ENCODE data around the gene PRKCE. TPM values are rescaled to one million over a fixed set of nuclear protein-coding genes. Genes with fewer than 3 reads are reported as not detected.

Gene PRKCE
- total RNA-seq, 1 donor from 2014 or later: 12.0 TPM

DNA sequence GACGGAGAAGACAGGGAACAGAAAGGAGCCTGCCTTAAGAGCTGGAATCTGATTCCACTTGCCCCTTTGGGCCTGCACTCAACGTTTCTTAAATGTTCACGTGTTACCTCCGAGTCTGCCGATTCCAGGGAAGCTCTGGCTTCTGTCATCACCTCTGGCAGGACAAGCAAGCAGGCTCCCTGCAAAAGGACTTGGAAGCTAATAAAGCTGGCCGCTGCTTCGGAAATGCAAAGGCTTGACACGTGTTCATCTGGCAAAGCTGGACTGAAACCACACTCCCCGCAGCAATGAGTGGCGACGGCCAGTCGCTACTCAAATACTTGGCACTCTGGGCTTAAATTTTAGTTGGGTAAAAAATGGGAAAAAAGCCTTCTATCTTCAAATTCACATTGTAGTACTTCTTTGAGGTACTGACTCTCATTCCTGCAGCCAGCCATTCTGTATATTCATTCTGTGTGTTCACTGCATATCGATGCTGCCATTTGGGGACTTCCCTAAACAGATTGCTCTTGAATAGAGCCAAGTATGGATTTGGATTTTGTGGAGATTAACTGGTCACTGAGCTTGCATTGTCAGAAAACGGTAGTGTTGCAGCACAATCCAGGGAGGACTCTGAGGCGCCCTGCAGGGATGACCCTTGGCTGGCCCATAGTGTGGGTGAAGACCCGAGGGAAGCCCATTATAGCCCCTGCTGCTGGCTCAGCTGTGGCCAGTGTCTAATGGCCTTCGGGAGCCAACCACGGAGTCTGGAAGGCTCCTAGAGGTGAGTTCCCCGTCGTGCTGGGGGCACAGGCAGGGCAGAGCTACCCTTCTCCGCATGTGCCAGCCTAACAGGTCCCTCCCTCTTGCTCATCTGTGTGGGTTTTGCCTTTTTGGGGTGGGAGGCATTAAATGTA is 231.5 kb downstream of the PRKCE start:
- no peak overlapping the region for H3K4me3 Mint-ChIP-seq (ENCODE audit: unreplicated experiment)
- peaks cover 22% of the 10 kb centered on the region for H3K4me1 Mint-ChIP-seq (ENCODE audit: low read depth)
- DNase-seq (ENCODE audit: low spot score): no peak
- H3K9me3 Mint-ChIP-seq (ENCODE audit: low read depth): peaks cover 1% of the 10 kb centered on the region
- TF ChIP-seq, protein P1, sequence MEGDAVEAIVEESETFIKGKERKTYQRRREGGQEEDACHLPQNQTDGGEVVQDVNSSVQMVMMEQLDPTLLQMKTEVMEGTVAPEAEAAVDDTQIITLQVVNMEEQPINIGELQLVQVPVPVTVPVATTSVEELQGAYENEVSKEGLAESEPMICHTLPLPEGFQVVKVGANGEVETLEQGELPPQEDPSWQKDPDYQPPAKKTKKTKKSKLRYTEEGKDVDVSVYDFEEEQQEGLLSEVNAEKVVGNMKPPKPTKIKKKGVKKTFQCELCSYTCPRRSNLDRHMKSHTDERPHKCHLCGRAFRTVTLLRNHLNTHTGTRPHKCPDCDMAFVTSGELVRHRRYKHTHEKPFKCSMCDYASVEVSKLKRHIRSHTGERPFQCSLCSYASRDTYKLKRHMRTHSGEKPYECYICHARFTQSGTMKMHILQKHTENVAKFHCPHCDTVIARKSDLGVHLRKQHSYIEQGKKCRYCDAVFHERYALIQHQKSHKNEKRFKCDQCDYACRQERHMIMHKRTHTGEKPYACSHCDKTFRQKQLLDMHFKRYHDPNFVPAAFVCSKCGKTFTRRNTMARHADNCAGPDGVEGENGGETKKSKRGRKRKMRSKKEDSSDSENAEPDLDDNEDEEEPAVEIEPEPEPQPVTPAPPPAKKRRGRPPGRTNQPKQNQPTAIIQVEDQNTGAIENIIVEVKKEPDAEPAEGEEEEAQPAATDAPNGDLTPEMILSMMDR (IDR thresholded peaks at IDR 0.05): no peak
- H3K27me3 Mint-ChIP-seq (ENCODE audit: low read depth): no peaks in the 10 kb centered on the region
- no peak overlapping the region for H3K27ac Mint-ChIP-seq (ENCODE audit: unreplicated experiment)
- H3K36me3 Mint-ChIP-seq (ENCODE audit: low read depth): peaks cover 2% of the 10 kb centered on the region

DNA sequence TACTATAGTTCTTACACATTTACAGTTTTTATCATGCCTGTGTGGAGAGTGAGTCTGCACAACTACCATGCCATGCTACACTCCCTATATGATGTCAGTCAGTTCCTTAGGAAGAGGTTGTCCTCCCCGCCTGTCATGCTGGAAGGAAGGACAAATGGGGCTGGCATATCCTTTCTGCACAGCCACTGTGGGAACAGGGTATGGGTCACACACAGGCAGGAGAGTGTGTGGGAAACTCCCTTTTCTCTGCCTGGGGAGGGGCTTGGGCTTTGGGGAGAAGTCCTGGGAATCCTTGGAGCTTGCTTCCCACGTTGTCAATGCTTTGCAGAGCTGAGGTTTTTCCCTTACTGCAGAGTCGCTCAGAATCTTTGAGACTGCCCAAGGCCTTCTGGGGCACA is 232.1 kb downstream of the PRKCE start:
- Mint-ChIP-seq H3K4me1 (ENCODE audit: low read depth) (peaks cover 22% of the 10 kb centered on the region), H3K36me3 (ENCODE audit: low read depth) (peaks cover 2% of the 10 kb centered on the region), H3K27ac (ENCODE audit: unreplicated experiment) (no peak overlapping the region), H3K27me3 (ENCODE audit: low read depth) (no peaks in the 10 kb centered on the region), H3K9me3 (ENCODE audit: low read depth) (no peaks in the 10 kb centered on the region), H3K4me3 (ENCODE audit: unreplicated experiment) (no peak overlapping the region)
- TF ChIP-seq, protein P1 (IDR thresholded peaks at IDR 0.05): no peak
- no peak for DNase-seq (ENCODE audit: low spot score)

DNA sequence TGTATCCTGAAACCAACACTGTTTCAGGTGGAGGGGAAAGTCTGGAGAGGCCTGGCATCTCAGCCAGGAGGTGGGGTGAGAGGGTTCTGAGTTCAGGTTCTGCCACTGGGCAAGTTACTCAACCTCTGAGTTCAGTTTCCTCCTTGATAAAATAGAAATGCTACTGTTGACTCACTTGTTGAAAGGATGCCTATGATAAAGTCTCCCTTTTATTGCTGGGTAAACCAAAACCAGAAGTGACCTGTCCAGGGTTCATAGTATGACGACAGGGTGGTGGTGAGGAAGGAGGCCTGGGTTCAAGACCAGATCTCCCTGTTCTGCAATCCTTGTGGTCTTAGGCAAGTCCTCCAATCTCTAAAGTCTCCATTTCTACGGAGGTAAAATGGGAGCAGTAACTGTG is 232.7 kb downstream of the PRKCE start:
- peaks cover 2% of the 10 kb centered on the region for H3K36me3 Mint-ChIP-seq (ENCODE audit: low read depth)
- TF ChIP-seq, protein P1 (IDR thresholded peaks at IDR 0.05): no peak
- no peaks in the 10 kb centered on the region for H3K27me3 Mint-ChIP-seq (ENCODE audit: low read depth)
- DNase-seq (ENCODE audit: low spot score): no peak
- H3K4me1 Mint-ChIP-seq (ENCODE audit: low read depth): peaks cover 25% of the 10 kb centered on the region
- no peaks in the 10 kb centered on the region for H3K9me3 Mint-ChIP-seq (ENCODE audit: low read depth)
- H3K27ac Mint-ChIP-seq (ENCODE audit: unreplicated experiment): no peak overlapping the region
- H3K4me3 Mint-ChIP-seq (ENCODE audit: unreplicated experiment): no peak overlapping the region

DNA sequence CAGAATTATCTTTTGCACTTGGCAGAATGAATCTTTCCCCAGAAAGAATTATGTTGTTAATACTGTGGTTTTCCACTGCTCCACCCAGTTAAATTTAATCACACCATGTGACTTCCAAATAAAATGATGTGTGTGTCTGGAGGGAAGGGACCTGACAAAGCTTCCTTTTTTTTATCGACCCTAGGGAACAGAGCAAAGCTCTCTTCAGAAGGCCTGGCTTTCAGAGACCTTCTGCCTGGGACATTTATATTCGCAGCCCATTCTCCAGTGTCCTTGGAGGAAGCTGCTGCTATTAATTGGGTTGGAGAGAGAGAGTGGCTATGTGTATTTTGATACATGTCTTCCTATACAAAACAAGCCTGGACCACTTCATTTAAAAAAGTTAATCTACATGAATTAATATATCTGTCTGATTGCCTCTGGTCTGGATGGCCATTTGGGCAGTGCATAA is 233.7 kb downstream of the PRKCE start:
- Mint-ChIP-seq H3K4me3 (ENCODE audit: unreplicated experiment) (no peak overlapping the region), H3K9me3 (ENCODE audit: low read depth) (no peaks in the 10 kb centered on the region), H3K27ac (ENCODE audit: unreplicated experiment) (peak overlapping the region; percentile 12), H3K4me1 (ENCODE audit: low read depth) (peaks cover 25% of the 10 kb centered on the region), H3K36me3 (ENCODE audit: low read depth) (no peaks in the 10 kb centered on the region), H3K27me3 (ENCODE audit: low read depth) (no peaks in the 10 kb centered on the region)
- TF ChIP-seq, protein P1 (IDR thresholded peaks at IDR 0.05): no peak
- no peak for DNase-seq (ENCODE audit: low spot score)

DNA sequence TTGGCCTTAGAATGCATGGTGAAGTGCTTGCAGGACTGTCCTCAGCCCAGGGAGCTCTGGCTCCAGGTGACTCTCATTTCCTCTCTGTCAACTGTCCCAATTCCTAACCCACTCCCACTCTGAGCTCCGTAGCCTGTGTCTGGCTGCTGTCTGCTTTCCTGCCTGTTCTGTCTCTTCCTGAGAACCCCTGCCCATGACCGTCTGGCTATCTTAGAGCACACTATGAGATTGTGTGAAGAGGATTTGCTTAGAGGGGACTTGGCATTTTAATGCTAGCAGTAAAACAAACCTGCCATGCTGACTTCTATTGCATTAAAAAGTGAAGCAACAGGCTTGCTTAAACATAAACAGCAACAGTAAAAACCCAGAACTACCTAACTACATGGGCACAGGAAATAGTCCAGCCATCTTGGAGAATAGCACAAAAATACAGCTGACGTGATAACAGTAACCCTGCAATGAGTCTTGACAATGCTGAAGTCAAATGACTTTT is 234.7 kb downstream of the PRKCE start:
- no peaks in the 10 kb centered on the region for H3K27me3 Mint-ChIP-seq (ENCODE audit: low read depth)
- H3K27ac Mint-ChIP-seq (ENCODE audit: unreplicated experiment): no peak overlapping the region
- TF ChIP-seq, protein P1 (IDR thresholded peaks at IDR 0.05): no peak
- no peaks in the 10 kb centered on the region for H3K36me3 Mint-ChIP-seq (ENCODE audit: low read depth)
- no peaks in the 10 kb centered on the region for H3K9me3 Mint-ChIP-seq (ENCODE audit: low read depth)
- H3K4me1 Mint-ChIP-seq (ENCODE audit: low read depth): peaks cover 25% of the 10 kb centered on the region
- no peak overlapping the region for H3K4me3 Mint-ChIP-seq (ENCODE audit: unreplicated experiment)
- no peak for DNase-seq (ENCODE audit: low spot score)
